Epidermal melanocyte (primary cell): ENCODE measurements around the gene CD79A.

Experiments
- DNase-seq: peaks from one replicate; pipeline ENCODE4 v3.0.0; 2011; ENCODE audit warnings: low spot score; ENCODE audit not compliant: insufficient read length

CD79A gene

GRCh38 chr19:41883821-41884733 is 7.0 kb downstream of the CD79A start:
- DNase-seq, result peak; percentile 99

- DNase-seq, result no peak
Measured at GRCh38 chr19:41886761-41887710, 10.0 kb downstream of the CD79A start.

GRCh38 chr19:41887711-41888382 is 10.8 kb downstream of the CD79A start:
- DNase-seq, result no peak

GRCh38 chr19:41888926-41889325 is 11.8 kb downstream of the CD79A start:
- DNase-seq, result no peak

- DNase-seq, result no peak
Measured at GRCh38 chr19:41889896-41890295, 12.8 kb downstream of the CD79A start.

GRCh38 chr19:41890936-41891335 is 13.9 kb downstream of the CD79A start:
- DNase-seq, result no peak

GRCh38 chr19:41892173-41892902 is 15.3 kb downstream of the CD79A start:
- DNase-seq, result no peak

GRCh38 chr19:41893899-41894298 is 16.8 kb downstream of the CD79A start:
- DNase-seq, result no peak

GRCh38 chr19:41894350-41894749 is 17.3 kb downstream of the CD79A start:
- DNase-seq, result no peak

- DNase-seq, result no peak
Measured at GRCh38 chr19:41895745-41896580, 18.9 kb downstream of the CD79A start.

- no peak for DNase-seq
Measured at GRCh38 chr19:41896581-41896942, 19.5 kb downstream of the CD79A start.

- DNase-seq, result no peak
Measured at GRCh38 chr19:41897181-41897580, 20.1 kb downstream of the CD79A start.

- DNase-seq, result no peak
Measured at GRCh38 chr19:41897820-41898219, 20.7 kb downstream of the CD79A start.

- no peak for DNase-seq
Measured at GRCh38 chr19:41898235-41898634, 21.2 kb downstream of the CD79A start.

GRCh38 chr19:41901707-41902360 is 24.8 kb downstream of the CD79A start:
- no peak for DNase-seq

- no peak for DNase-seq
Measured at GRCh38 chr19:41902594-41902993, 25.5 kb downstream of the CD79A start.

- no peak for DNase-seq
Measured at GRCh38 chr19:41903193-41903953, 26.3 kb downstream of the CD79A start.

GRCh38 chr19:41904118-41904870 is 27.2 kb downstream of the CD79A start:
- DNase-seq, result no peak
